NCI-H82 (cell line): ENCODE measurements around the gene PARVB.

ENCODE experiments used
- DNase-seq: peaks from one replicate; lab custom pipeline; 2025; lab: John Stamatoyannopoulos, UW

PARVB gene

GRCh38 chr22:44185237-44186120 is 161.4 kb downstream of the PARVB start:
- DNase-seq: no peak

- DNase-seq: no peak
These were observed 162.0 kb downstream of the PARVB start for GRCh38 chr22:44186121-44186510.

- no peak for DNase-seq
These were observed 162.6 kb downstream of the PARVB start for GRCh38 chr22:44186737-44187136.

GRCh38 chr22:44187652-44188230 is 163.6 kb downstream of the PARVB start:
- DNase-seq: no peak

- no peak for DNase-seq
These were observed 164.2 kb downstream of the PARVB start for GRCh38 chr22:44188316-44188715.

- DNase-seq: no peak
These were observed 165.0 kb downstream of the PARVB start for GRCh38 chr22:44188986-44189630.

- no peak for DNase-seq
These were observed 166.4 kb downstream of the PARVB start for GRCh38 chr22:44190381-44190976.

- no peak for DNase-seq
These were observed 166.9 kb downstream of the PARVB start for GRCh38 chr22:44191036-44191454.

GRCh38 chr22:44192098-44192815 is 168.2 kb downstream of the PARVB start:
- DNase-seq: peak; percentile 35

- DNase-seq: no peak
These were observed 168.9 kb downstream of the PARVB start for GRCh38 chr22:44192816-44193534.

- no peak for DNase-seq
These were observed 169.4 kb downstream of the PARVB start for GRCh38 chr22:44193535-44193891.

GRCh38 chr22:44194569-44194968 is 170.5 kb downstream of the PARVB start:
- DNase-seq: no peak

- DNase-seq: peak; percentile 22
These were observed 171.2 kb downstream of the PARVB start for GRCh38 chr22:44195189-44195871.

- DNase-seq: no peak
These were observed 172.1 kb downstream of the PARVB start for GRCh38 chr22:44196241-44196640.

GRCh38 chr22:44196731-44197131 is 172.6 kb downstream of the PARVB start:
- no peak for DNase-seq

GRCh38 chr22:44197271-44197670 is 173.2 kb downstream of the PARVB start:
- no peak for DNase-seq

GRCh38 chr22:44199164-44199563 is 175.1 kb downstream of the PARVB start:
- DNase-seq: no peak

- no peak for DNase-seq
These were observed 175.8 kb downstream of the PARVB start for GRCh38 chr22:44199866-44200265.

- no peak for DNase-seq
These were observed 176.3 kb downstream of the PARVB start for GRCh38 chr22:44200451-44200850.

GRCh38 chr22:44200855-44201550 is 176.9 kb downstream of the PARVB start:
- DNase-seq: no peak
